ENCODE results near the gene PARP4. TPM values are rescaled to one million over a fixed set of nuclear protein-coding genes. Genes with fewer than 3 reads are reported as not detected.
"Not testable (repeated sequence)": the region's sequence is repeated elsewhere in the genome, so short reads cannot be mapped to it uniquely, and the experiment has no call there.

Gene PARP4
- polyA plus RNA-seq, 3 donors, result 46.4 to 51.3 (median 49.9) TPM

DNA sequence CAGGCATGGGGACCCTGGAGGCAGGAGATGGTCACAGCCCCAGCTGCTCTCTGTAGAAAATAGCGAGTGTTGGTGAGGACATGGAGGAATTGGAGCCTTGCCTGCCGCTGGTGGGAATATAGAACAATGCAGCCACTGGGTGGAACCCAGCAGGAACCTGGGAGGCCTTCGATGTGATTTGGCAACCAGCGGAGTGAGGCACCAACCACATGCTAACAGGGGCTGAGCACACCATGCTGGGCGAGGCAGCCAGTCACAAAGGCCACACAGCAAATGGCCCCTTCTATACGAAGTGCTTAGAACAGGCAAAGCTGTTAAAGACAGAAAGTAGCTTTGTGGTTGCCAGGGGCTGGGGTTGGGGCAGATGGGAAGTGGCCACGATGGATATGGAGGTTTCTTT lies 123.8 kb downstream of the PARP4 start:
- DNase-seq (ENCODE audit: extremely low read depth in 1 of 11, low read depth in 9 of 11, low spot score in 4 of 11), result not testable (repeated sequence)

GRCh38 chr13:24386816-24387708 lies 125.5 kb downstream of the PARP4 start:
- no peak for DNase-seq (ENCODE audit: extremely low read depth in 1 of 11, low read depth in 9 of 11, low spot score in 4 of 11)

DNA sequence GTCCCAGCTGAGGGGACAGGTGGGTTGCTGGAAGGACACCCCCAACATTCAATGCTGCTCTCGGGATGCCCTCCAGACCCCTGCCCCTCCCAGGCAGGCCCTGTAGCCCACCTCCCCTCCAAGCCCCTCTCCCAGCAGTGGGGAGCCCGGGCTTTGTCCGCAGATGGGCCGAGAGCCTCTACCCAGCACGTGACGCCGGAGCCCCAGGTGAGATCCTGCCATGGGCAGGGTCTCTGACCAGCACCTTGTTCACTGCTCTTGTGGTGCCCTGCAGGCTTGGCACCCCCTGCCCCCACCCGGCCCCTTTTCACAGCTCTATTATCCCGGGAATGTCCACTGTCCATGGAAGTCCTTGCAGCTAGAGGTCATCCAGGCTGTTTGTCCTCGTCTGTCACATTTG lies 126.7 kb downstream of the PARP4 start:
- DNase-seq (ENCODE audit: extremely low read depth in 1 of 11, low read depth in 9 of 11, low spot score in 4 of 11), result no peak

GRCh38 chr13:24384946-24385345 lies 127.6 kb downstream of the PARP4 start:
- DNase-seq (ENCODE audit: extremely low read depth in 1 of 11, low read depth in 9 of 11, low spot score in 4 of 11), result not testable (repeated sequence)

DNA sequence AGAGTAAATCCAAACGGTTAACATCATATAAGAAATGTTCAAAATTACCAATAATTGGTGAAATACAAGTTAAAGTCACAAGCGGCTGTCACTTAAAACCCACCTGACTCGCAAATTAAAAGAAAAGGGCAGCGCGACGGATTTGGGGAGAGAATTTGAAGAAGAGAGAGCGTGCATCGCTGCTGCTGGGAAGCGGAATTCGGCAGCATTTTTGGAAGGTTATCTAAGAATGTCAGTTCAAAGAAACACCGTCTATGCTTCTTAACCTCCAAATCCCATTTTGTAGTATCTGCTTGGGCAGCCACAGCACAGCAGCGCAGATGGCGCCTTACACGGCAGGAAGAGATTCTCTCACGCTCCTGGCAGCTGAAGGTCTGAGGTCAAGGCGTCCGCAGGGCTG lies 128.5 kb downstream of the PARP4 start:
- not testable (repeated sequence) for DNase-seq (ENCODE audit: extremely low read depth in 1 of 11, low read depth in 9 of 11, low spot score in 4 of 11)

DNA sequence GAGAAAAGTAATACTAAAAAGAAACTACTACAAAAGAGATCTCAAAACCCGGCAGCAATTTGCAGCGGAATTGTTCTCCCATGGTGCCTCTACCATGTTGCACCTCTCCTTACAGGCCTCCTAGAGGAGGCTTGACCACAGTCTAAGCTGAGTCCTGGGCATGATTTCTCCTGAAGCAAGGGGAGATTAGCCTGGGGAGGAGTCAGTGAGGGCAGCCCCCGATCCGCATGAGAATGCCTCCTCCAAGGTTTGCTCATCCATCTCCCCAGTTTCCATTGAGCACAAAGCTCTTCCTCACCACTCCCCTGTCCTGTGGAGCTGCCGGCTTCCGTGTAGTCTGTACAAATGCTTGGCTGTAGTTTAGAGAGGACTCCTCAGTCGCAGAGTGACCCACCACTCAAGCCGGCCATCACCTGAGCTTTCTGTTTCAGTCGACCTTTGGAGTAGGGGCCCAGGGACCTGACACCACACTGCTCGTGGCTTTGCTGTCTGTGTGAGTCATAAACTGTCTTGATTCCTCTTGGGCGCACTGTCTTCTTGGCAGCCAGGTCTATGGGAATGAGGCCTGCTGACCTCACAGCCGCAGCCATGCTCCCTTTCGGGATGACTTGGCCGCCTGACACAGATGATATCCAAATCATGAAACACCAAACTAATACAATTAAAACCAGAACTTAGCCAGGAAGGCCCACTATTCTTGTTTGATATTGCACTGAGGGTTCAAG lies 130.9 kb downstream of the PARP4 start:
- DNase-seq (ENCODE audit: extremely low read depth in 1 of 11, low read depth in 9 of 11, low spot score in 4 of 11), result no peak

DNA sequence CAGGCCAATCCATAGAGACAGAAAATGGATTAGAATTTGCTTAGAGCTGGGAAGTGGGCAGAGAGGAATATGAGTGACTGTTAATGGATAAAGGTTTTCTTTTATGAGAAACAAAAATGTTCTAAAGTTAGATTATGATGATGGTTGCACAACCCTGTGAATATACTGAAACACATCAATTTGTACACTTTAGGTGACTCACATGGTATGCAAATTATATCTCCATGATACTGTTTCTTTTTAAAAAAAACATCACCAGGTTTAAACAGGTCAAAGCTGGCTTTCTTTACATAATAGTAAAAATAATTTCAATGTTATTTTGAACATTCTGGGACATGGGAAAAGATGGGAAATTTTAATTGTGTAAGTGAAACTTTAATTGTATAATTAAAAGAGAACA lies 131.7 kb downstream of the PARP4 start:
- DNase-seq (ENCODE audit: extremely low read depth in 1 of 11, low read depth in 9 of 11, low spot score in 4 of 11), result not testable (repeated sequence)

DNA sequence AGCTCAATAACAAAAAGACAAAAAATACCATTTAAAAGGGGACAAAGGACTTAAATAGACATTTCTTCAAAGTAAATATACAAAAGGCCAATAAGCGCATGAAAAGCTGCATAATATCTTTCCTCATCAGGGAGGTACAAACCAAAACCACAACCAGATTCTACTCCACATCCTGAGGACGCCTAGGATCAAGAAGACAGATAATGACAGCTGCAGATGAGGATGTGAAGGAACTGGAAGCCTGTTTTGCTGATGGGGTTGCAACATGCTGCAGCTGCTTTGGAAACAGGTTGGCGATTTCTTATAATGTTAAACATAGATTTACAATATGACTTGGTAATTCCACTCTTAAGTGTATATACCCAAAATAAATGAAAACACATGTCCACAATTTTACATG lies 132.4 kb downstream of the PARP4 start:
- DNase-seq (ENCODE audit: extremely low read depth in 1 of 11, low read depth in 9 of 11, low spot score in 4 of 11), result not testable (repeated sequence)

DNA sequence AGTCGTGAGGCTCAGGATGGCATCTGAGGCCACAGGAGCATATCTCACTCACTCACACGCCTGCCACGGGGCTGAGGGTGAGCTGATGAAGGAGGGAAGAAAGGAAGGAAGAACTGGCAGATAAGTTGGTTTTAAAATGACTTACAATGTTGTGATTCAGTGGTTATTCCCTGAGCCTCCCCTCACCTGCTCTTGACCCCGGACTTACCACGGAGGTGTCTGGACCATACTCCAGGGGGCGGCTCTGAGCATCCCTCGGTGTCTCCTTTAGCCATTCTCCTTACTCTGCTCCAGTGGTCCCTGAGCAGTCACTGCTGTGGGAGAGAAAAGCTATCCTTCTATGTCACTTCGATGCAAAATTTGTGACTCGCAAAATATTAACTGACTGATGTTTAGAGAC lies 141.3 kb downstream of the PARP4 start:
- not testable (repeated sequence) for DNase-seq (ENCODE audit: extremely low read depth in 1 of 11, low read depth in 9 of 11, low spot score in 4 of 11)

Other genes with a start within 250 kb of the PARP4 start
- gene C1QTNF9, start 203.2 kb downstream of the PARP4 start, polyA plus RNA-seq (ENCODE audit: insufficient read length in 3 of 3), result under 1 TPM; 0.17 to 0.59 (median 0.30) TPM
- gene ATP12A, start 167.6 kb upstream of the PARP4 start, polyA plus RNA-seq (ENCODE audit: insufficient read length in 3 of 3), result 10 to 100 TPM; 12.1 to 16.5 (median 13.4) TPM